PFSK-1 (cell line): ENCODE results near the gene AOPEP.

Source experiments
- FOXP2 ChIP-seq: optimal IDR thresholded peaks from 2 replicates; pipeline ENCODE3; 2011; ENCODE audit warnings: borderline replicate concordance, control low read depth, inconsistent platforms; ENCODE audit not compliant: insufficient read depth; ENCODE audit errors: extremely low read length, extremely low read depth
- POLR2AphosphoS5 ChIP-seq: IDR thresholded peaks from 2 replicates; pipeline ENCODE4 v1.6.1; 2012; ENCODE audit warnings: low read depth, mild to moderate bottlenecking, control low read depth, low read length, moderate library complexity
- SIN3A ChIP-seq: IDR thresholded peaks from 2 replicates; pipeline ENCODE4 v1.6.1; 2012; ENCODE audit warnings: mild to moderate bottlenecking, low read length, moderate library complexity, borderline replicate concordance; ENCODE audit not compliant: insufficient read depth
- TAF1 ChIP-seq: IDR thresholded peaks from 2 replicates; pipeline ENCODE4 v1.6.1; 2012; ENCODE audit warnings: low read length, control low read depth, borderline replicate concordance; ENCODE audit not compliant: insufficient read depth
- TF ChIP-seq, protein P1 (sequence below), 2 experiments: IDR thresholded peaks; 2 replicates each; pipeline versions ENCODE4 v1.6.1 to v1.8.0; 2011 to 2012; ENCODE audit warnings: low read depth in 2 of 2, low read length in 2 of 2, control low read depth in 1 of 2, inconsistent platforms in 1 of 2, mild to moderate bottlenecking in 1 of 2, moderate library complexity in 1 of 2; ENCODE audit not compliant: insufficient read depth in 1 of 2

The AOPEP gene

GRCh38 chr9:95001720-95002119 is 275.2 kb downstream of the AOPEP start:
- no peak for TF ChIP-seq POLR2AphosphoS5
- no peak for TF ChIP-seq TAF1
- TF ChIP-seq SIN3A = no peak
- TF ChIP-seq, protein P1, sequence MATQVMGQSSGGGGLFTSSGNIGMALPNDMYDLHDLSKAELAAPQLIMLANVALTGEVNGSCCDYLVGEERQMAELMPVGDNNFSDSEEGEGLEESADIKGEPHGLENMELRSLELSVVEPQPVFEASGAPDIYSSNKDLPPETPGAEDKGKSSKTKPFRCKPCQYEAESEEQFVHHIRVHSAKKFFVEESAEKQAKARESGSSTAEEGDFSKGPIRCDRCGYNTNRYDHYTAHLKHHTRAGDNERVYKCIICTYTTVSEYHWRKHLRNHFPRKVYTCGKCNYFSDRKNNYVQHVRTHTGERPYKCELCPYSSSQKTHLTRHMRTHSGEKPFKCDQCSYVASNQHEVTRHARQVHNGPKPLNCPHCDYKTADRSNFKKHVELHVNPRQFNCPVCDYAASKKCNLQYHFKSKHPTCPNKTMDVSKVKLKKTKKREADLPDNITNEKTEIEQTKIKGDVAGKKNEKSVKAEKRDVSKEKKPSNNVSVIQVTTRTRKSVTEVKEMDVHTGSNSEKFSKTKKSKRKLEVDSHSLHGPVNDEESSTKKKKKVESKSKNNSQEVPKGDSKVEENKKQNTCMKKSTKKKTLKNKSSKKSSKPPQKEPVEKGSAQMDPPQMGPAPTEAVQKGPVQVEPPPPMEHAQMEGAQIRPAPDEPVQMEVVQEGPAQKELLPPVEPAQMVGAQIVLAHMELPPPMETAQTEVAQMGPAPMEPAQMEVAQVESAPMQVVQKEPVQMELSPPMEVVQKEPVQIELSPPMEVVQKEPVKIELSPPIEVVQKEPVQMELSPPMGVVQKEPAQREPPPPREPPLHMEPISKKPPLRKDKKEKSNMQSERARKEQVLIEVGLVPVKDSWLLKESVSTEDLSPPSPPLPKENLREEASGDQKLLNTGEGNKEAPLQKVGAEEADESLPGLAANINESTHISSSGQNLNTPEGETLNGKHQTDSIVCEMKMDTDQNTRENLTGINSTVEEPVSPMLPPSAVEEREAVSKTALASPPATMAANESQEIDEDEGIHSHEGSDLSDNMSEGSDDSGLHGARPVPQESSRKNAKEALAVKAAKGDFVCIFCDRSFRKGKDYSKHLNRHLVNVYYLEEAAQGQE (IDR thresholded peaks at IDR 0.05; ENCODE audit: insufficient read depth in 1 of 2, low read depth in 2 of 2, low read length in 2 of 2) = no peak
- TF ChIP-seq FOXP2 = no peak

DNA sequence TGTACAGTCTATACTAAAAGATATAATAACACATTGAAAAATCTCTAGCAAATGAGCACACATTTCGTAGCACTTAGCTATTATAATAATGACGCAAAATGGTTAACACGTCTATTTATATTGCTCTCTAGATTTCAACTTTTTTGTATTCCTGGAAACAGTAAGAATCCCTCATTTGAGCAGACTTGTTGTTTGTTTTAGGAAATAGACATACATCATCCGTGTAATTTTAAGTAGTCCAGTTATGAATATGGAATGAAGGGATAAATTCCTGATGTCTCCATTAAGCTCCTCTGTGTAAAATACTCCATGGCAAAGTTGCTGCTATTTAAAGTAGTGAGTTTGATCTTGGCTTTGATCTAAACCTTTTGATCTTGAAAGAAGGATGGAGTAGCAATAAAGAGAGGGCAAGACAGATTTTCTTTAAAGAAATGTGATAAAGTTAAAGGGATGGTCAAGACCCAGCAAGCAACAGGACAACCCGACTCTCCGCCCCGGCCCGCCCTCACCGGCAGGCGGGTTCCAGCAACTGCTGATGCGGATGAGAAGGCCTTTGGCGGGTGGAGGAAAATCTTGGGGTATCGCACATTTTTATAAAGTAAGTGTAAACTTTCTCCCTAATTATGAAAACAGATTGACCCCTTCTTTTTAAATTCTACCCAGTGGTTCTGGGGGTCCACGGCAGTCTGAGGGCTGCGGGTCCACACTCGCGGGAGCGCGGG is 277.4 kb downstream of the AOPEP start:
- no peak for TF ChIP-seq FOXP2
- TF ChIP-seq TAF1 = no peak
- TF ChIP-seq POLR2AphosphoS5 = no peak
- no peak for TF ChIP-seq SIN3A
- TF ChIP-seq, protein P1 (IDR thresholded peaks at IDR 0.05; ENCODE audit: insufficient read depth in 1 of 2, low read depth in 2 of 2, low read length in 2 of 2) = no peak

- TF ChIP-seq POLR2AphosphoS5 (no peak), TAF1 (no peak), SIN3A (no peak), FOXP2 (no peak)
- TF ChIP-seq, protein P1 (IDR thresholded peaks at IDR 0.05; ENCODE audit: insufficient read depth in 1 of 2, low read depth in 2 of 2, low read length in 2 of 2) = no peak
Observed at GRCh38 chr9:95004411-95005277, 278.1 kb downstream of the AOPEP start.

- TF ChIP-seq SIN3A = no peak
- no peak for TF ChIP-seq FOXP2
- TF ChIP-seq, protein P1 (IDR thresholded peaks at IDR 0.05; ENCODE audit: insufficient read depth in 1 of 2, low read depth in 2 of 2, low read length in 2 of 2) = no peak
- TF ChIP-seq TAF1 = no peak
- TF ChIP-seq POLR2AphosphoS5 = no peak
Observed at GRCh38 chr9:95005278-95006143, 279.0 kb downstream of the AOPEP start.
